K562 (cell line): ENCODE data around the gene ZBTB16. TPM values are rescaled to one million over a fixed set of nuclear protein-coding genes. Genes with fewer than 3 reads are reported as not detected.

Experiments
- ATAC-seq: fragments of 200-7000 bp; cut with Tn5 transposase; 3 replicates; pipeline ENCODE4 v1.9.1; 2020; ENCODE audit warnings: moderate library complexity
- BruUV-seq: library from RNA; stranded (reverse); fragments of 400-500 nt; replicated peaks from 2 replicates; lab custom pipeline; 2021; lab: Mats Ljungman, UMichigan
- CTCF ChIA-PET: fragments of 300-600 bp; formaldehyde crosslinking; extraction: SDS; loops from one replicate; lab custom pipeline; 2021; ENCODE audit warnings: low intra/inter-chr PET ratio; lab: Yijun Ruan, JAX
- POLR2A ChIA-PET: fragments of 300-600, 350-650 bp; sonication (Branson Sonifier 250); formaldehyde crosslinking; extraction: SDS; loops from one replicate; lab custom pipeline; 2021; ENCODE audit warnings: antibody characterized with exemption, inconsistent platforms; lab: Yijun Ruan, JAX
- DNase-seq, 4 experiments: peaks; one replicate each; pipeline versions ENCODE4 v3.0.0 to v3.0.0-alpha.2; 2011 to 2018; ENCODE audit warnings: low spot score in 3 of 4, mixed read lengths in 3 of 4; ENCODE audit errors: extremely low read depth in 1 of 4
- FAIRE-seq: peaks from 2 replicates; lab custom pipeline; 2011; peaks lifted over from hg19 to GRCh38; lab: Jason Lieb, UNC
- H2AFZ ChIP-seq: 2 replicates; pipeline ENCODE4 v1.6.0; 2011; ENCODE audit warnings: low read depth, low read length, control low read depth, inconsistent platforms
- H3K27ac ChIP-seq: fragments of 200-600 bp; 3 replicates; pipeline ENCODE4 v1.8.0; 2011; ENCODE audit warnings: low read depth, mild to moderate bottlenecking, control low read depth, inconsistent platforms, low read length, moderate library complexity, mixed read lengths; ENCODE audit errors: extremely low read depth
- H3K27me3 ChIP-seq, 2 experiments: fragments of 300-600 bp in 1 of 2; 2 replicates in 1 of 2; 3 replicates in 1 of 2; pipeline versions ENCODE4 v1.6.0 to v1.8.0; 2011; ENCODE audit warnings: inconsistent platforms in 2 of 2, low read length in 2 of 2, mild to moderate bottlenecking in 1 of 2, mixed read lengths in 1 of 2, moderate library complexity in 1 of 2; ENCODE audit not compliant: control insufficient read depth in 2 of 2, insufficient read depth in 2 of 2
- H3K36me3 ChIP-seq: fragments of 300-600 bp; 3 replicates; pipeline ENCODE4 v1.8.0; 2011; ENCODE audit warnings: mild to moderate bottlenecking, low read length, inconsistent platforms; ENCODE audit not compliant: control insufficient read depth, insufficient read depth
- H3K4me1 ChIP-seq, 2 experiments: fragments of 200-600 bp in 1 of 2; replicated peaks in 1 of 2; 2 replicates in 1 of 2; 3 replicates in 1 of 2; pipeline versions ENCODE4 v1.5.1 to v1.8.0; 2011; ENCODE audit warnings: inconsistent platforms in 2 of 2, low read length in 2 of 2, mild to moderate bottlenecking in 1 of 2, mixed read lengths in 1 of 2, moderate library complexity in 1 of 2; ENCODE audit not compliant: control insufficient read depth in 2 of 2, insufficient read depth in 2 of 2
- H3K4me2 ChIP-seq: 2 replicates; pipeline ENCODE4 v1.6.1; 2011; ENCODE audit warnings: low read length, control low read depth, inconsistent platforms, mixed read lengths; ENCODE audit not compliant: insufficient read depth
- H3K4me3 ChIP-seq: fragments of 200-600 bp; sonication (generic), shearing (Covaris generic); 2 replicates; pipeline ENCODE4 v1.5.1; 2016; ENCODE audit warnings: control low read depth, inconsistent platforms
- H3K79me2 ChIP-seq: fragments of 200-600 bp; 3 replicates; pipeline ENCODE4 v1.8.0; 2011; ENCODE audit warnings: low read length, inconsistent platforms; ENCODE audit not compliant: control insufficient read depth, insufficient read depth
- H3K9ac ChIP-seq, 2 experiments: 2 replicates each; pipeline versions ENCODE4 v1.6.0 to v1.6.1; 2011; ENCODE audit warnings: low read depth in 2 of 2, low read length in 2 of 2, control low read depth in 1 of 2, inconsistent platforms in 1 of 2, mild to moderate bottlenecking in 1 of 2, mixed read lengths in 1 of 2; ENCODE audit not compliant: insufficient read depth in 1 of 2
- H3K9me1 ChIP-seq: one replicate; pipeline ENCODE4 v1.6.0; 2011; ENCODE audit warnings: inconsistent platforms, mild to moderate bottlenecking, low read length, moderate library complexity; ENCODE audit not compliant: control insufficient read depth, insufficient read depth
- H3K9me3 ChIP-seq: replicated peaks from 2 replicates; pipeline ENCODE4 v1.5.1; 2011; ENCODE audit warnings: low read depth, low read length, inconsistent platforms; ENCODE audit not compliant: control insufficient read depth, insufficient read depth
- H4K20me1 ChIP-seq: replicated peaks from 2 replicates; pipeline ENCODE4 v1.6.1; 2011; ENCODE audit warnings: low read length, inconsistent platforms, mixed read lengths; ENCODE audit not compliant: control insufficient read depth, insufficient read depth
- BRF2 ChIP-seq: IDR thresholded peaks from 3 replicates; pipeline ENCODE4 v1.6.1; 2011; ENCODE audit warnings: borderline replicate concordance, mild to moderate bottlenecking; ENCODE audit not compliant: insufficient read length, insufficient read depth
- CREB5 ChIP-seq: fragments of 250-450 bp; sonication (Bioruptor Pico); IDR thresholded peaks from 2 replicates; pipeline ENCODE4 v1.5.0; 2020; ENCODE audit warnings: mild to moderate bottlenecking
- ID3 ChIP-seq, 2 experiments: fragments of 250-450 bp in 1 of 2; fragments of 450-650 bp in 1 of 2; sonication (Bioruptor Pico) in 1 of 2; IDR thresholded peaks; 2 replicates each; pipeline versions ENCODE4 v1.6.1 to v1.8.0; 2016 to 2021; ENCODE audit warnings: mild to moderate bottlenecking in 2 of 2, moderate library complexity in 2 of 2, missing compliant biosample characterization in 1 of 2, missing genetic modification characterization in 1 of 2
- KLF10 ChIP-seq: fragments of 250-450 bp; sonication (Bioruptor Pico); IDR thresholded peaks from 2 replicates; pipeline ENCODE4 v1.6.1; 2021; ENCODE audit warnings: matching md5 sums
- NR2C2 ChIP-seq, 2 experiments: fragments of 200-800 bp in 1 of 2; sonication (Bioruptor generic) in 1 of 2; sonication (generic) in 1 of 2; formaldehyde crosslinking in 1 of 2; IDR thresholded peaks; 2 replicates each; pipeline versions ENCODE4 v1.6.1 to v1.8.0; 2016 to 2022; ENCODE audit warnings: mild to moderate bottlenecking in 1 of 2, missing compliant biosample characterization in 1 of 2, missing genetic modification characterization in 1 of 2, missing genetic modification reagents in 1 of 2
- PML ChIP-seq: IDR thresholded peaks from 2 replicates; pipeline ENCODE4 v1.6.1; 2012; ENCODE audit warnings: low read length, inconsistent platforms
- RBM34 ChIP-seq: fragments of 200-400 bp; formaldehyde crosslinking; IDR thresholded peaks from 2 replicates; pipeline ENCODE4 v1.6.1; 2018; ENCODE audit warnings: low read length, borderline replicate concordance; ENCODE audit not compliant: insufficient read depth
- TRIM25 ChIP-seq: fragments of 450-650 bp; IDR thresholded peaks from 2 replicates; pipeline ENCODE4 v1.7.0; 2016; ENCODE audit warnings: borderline replicate concordance
- ZBTB26 ChIP-seq: fragments of 450-650 bp; formaldehyde crosslinking; IDR thresholded peaks from 2 replicates; pipeline ENCODE4 v1.4.0; 2022; ENCODE audit warnings: missing genetic modification characterization
- ZNF239 ChIP-seq: fragments of 250-450 bp; sonication (Bioruptor Pico); IDR thresholded peaks from 2 replicates; pipeline ENCODE4 v1.4.0; 2020; ENCODE audit warnings: mild to moderate bottlenecking
- ZNF354B ChIP-seq: fragments of 250-450 bp; sonication (Bioruptor Pico); IDR thresholded peaks from 2 replicates; pipeline ENCODE4 v1.4.0; 2020
- ZNF512 ChIP-seq: IDR thresholded peaks from 2 replicates; pipeline ENCODE4 v1.6.1; 2016; ENCODE audit warnings: missing genetic modification characterization, missing compliant biosample characterization
- ZNF76 ChIP-seq: fragments of 250-450 bp; sonication (Bioruptor Pico); IDR thresholded peaks from 2 replicates; pipeline ENCODE4 v1.4.0; 2020; ENCODE audit warnings: mild to moderate bottlenecking, moderate library complexity, borderline replicate concordance
- WGBS: fragments of 100-300 bp; shearing (Covaris generic); methylation state at CpG from one replicate; pipeline ENCODE4 v1.1.6; 2016; ENCODE audit warnings: low coverage, mixed read lengths; ENCODE audit not compliant: insufficient coverage; ENCODE audit errors: missing lambda C conversion rate; 5-methylcytosine and 5-hydroxymethylcytosine counted together
- in situ Hi-C: fragments of 300-500 bp; cut with MboI; formaldehyde crosslinking; loops from 4 replicates; pipeline ENCODE4 v1.15.0; 2018; ENCODE audit warnings: inconsistent platforms, mixed read lengths
- intact Hi-C: fragments of 100-400 bp; cut with micrococcal nuclease; formaldehyde crosslinking; loops from 2 replicates; pipeline ENCODE4 v1.14.2; 2022
- polyA plus RNA-seq, 8 experiments: library from polyadenylated mRNA; depleted of rRNA in 4 of 8; stranded (reverse) in 5 of 8; unstranded in 3 of 8; fragments of >200 nt; fragmentation: Nextera tagmentation in 2 of 8; fragmentation: Illumina TruSeq in 1 of 8; extraction: Ambion mirVana in 2 of 8; extraction: Trizol in 1 of 8; gene quantifications; 2 replicates each; pipeline versions ENCODE4 v1.2.1 to v1.2.3, GENCODE V29; 2011 to 2014; ENCODE audit warnings: inconsistent platforms in 1 of 8, missing spikeins in 1 of 8
- total RNA-seq, 7 experiments: library from RNA; depleted of rRNA in 6 of 7; stranded (reverse); fragments of >200 nt in 6 of 7; fragmentation: Illumina TruSeq in 2 of 7; extraction: Trizol in 2 of 7; gene quantifications; 2 replicates each; pipeline versions ENCODE4 v1.2.1 to v1.2.3, GENCODE V29; 2011 to 2021; ENCODE audit warnings: low replicate concordance in 1 of 7

ZBTB16 gene
- total and polyA plus RNA-seq, 9 of the 15 experiments (the other 6 are each of a cell fraction or from before 2014, with no cell fraction given) = 0.06 to 0.40 (median 0.24) TPM; not detected in 4

GRCh38 chr11:114274637-114275036, 215.1 kb downstream of the ZBTB16 start:
- intact Hi-C loops (no loop called here), in situ Hi-C loops (loop anchor here (25.0 kb wide), 1 partner anchor 962 kb away; the partner anchor contains the start of gene TTC12)
- H3K27me3 ChIP-seq = peaks cover 24 to 27% of the 10 kb centered on the region in 2 experiments
- H2AFZ ChIP-seq = no peak overlapping the region
- H3K4me1 ChIP-seq = peaks cover 0 to 3% of the 10 kb centered on the region in 2 experiments; a peak in 1 of 5 replicates
- ChIA-PET CTCF (no interaction called here), POLR2A (no interaction called here)
- no peaks in the 10 kb centered on the region for H3K9me3 ChIP-seq
- ATAC-seq (no peak), FAIRE-seq (no peak), DNase-seq (no peak)
- no peak overlapping the region for H3K4me3 ChIP-seq
- BruUV-seq = no TSS peak
- no peaks in the 10 kb centered on the region for H3K9me1 ChIP-seq
- no peaks in the 10 kb centered on the region for H3K36me3 ChIP-seq
- no peak overlapping the region for H3K4me2 ChIP-seq
- H3K79me2 ChIP-seq = no peaks in the 10 kb centered on the region
- H3K27ac ChIP-seq = no peak overlapping the region
- WGBS = 7% methylated on average over 3 of the region's 3 CpGs
- no peaks in the 10 kb centered on the region for H4K20me1 ChIP-seq
- no peak overlapping the region for H3K9ac ChIP-seq
- no peak for TF ChIP-seq CREB5 (CRISPR knock-in tag)
- no peak for TF ChIP-seq ZNF76 (CRISPR knock-in tag)
- no peak for TF ChIP-seq TRIM25
- TF ChIP-seq ZNF354B = no peak
- no peak for TF ChIP-seq PML
- no peak for TF ChIP-seq KLF10 (CRISPR knock-in tag)
- no peak for TF ChIP-seq ID3 (CRISPR knock-in tag; IDR thresholded peaks at IDR 0.05)
- TF ChIP-seq ID3 (tag; IDR thresholded peaks at IDR 0.05) = no peak
- no peak for TF ChIP-seq ZBTB26 (CRISPR knock-in tag)
- no peak for TF ChIP-seq NR2C2 (CRISPR knock-in tag; IDR thresholded peaks at IDR 0.05)
- TF ChIP-seq NR2C2 (tag; IDR thresholded peaks at IDR 0.05) = no peak
- TF ChIP-seq RBM34 = no peak
- no peak for TF ChIP-seq ZNF239 (CRISPR knock-in tag)
- TF ChIP-seq ZNF512 (tag) = no peak
- TF ChIP-seq BRF2 = no peak
